ENCODE data around the gene TNFSF10. TPM values are rescaled to one million over a fixed set of nuclear protein-coding genes. Genes with fewer than 3 reads are reported as not detected.

TNFSF10 gene
- polyA plus RNA-seq, 1 of the 3 experiments (the other 2 are of a cell fraction), result 0.10 TPM

DNA sequence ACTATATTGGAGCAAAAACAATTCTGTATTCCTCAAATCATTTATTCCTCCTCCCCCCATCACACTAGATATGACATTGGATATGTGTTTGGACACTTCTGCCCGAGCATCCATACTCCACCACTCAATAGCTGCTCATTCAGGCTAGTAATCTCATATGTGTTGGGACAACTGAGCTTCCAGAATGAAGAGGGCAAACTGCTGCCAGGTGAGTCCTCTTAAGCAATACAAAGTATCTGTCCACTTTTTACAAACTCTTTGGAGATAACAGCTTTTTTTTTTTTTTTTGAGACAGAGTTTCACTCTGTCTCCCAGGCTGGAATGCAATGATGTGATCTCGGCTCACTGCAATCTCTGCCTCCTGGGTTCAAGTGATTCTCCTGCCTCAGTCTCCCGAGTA, 5.4 kb upstream of the TNFSF10 start (continued):
- TF ChIP-seq, protein P1, sequence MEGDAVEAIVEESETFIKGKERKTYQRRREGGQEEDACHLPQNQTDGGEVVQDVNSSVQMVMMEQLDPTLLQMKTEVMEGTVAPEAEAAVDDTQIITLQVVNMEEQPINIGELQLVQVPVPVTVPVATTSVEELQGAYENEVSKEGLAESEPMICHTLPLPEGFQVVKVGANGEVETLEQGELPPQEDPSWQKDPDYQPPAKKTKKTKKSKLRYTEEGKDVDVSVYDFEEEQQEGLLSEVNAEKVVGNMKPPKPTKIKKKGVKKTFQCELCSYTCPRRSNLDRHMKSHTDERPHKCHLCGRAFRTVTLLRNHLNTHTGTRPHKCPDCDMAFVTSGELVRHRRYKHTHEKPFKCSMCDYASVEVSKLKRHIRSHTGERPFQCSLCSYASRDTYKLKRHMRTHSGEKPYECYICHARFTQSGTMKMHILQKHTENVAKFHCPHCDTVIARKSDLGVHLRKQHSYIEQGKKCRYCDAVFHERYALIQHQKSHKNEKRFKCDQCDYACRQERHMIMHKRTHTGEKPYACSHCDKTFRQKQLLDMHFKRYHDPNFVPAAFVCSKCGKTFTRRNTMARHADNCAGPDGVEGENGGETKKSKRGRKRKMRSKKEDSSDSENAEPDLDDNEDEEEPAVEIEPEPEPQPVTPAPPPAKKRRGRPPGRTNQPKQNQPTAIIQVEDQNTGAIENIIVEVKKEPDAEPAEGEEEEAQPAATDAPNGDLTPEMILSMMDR (IDR thresholded peaks at IDR 0.05), result no peak
- no peak for TF ChIP-seq GATA2 (CRISPR knock-in tag; IDR thresholded peaks at IDR 0.05)

DNA sequence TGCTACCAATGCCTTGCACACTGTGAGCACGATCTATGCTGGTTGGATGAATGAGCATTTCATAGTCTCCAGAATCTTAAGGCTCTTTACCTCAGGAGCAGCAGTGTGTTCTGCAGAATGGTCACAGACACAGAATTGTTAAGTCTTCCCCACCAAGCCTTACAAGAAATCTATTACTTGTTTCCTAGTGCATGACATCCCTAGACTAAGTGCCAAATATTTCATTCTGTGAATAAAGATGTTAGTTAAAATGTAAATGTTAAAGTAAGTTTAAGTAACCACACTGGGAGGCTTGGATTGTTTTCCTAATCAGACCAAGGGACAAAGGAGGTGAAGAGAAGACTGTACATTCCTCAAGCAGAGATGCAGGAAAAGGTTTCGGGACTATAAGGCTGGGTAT, 4.1 kb upstream of the TNFSF10 start:
- Histone ChIP-seq H3F3A (replicated peaks; ENCODE audit: insufficient read depth) (no peaks in the 10 kb centered on the region), H3K9me3 (no peaks in the 10 kb centered on the region), H3K36me3 (replicated peaks in 1 of 2; ENCODE audit: control insufficient read depth in 1 of 2, insufficient read depth in 2 of 2, low read length in 1 of 2) (no peaks in the 10 kb centered on the region), H3K4me3 (ENCODE audit: low read depth in 2 of 2, low read length in 1 of 2) (no peak overlapping the region), H3K9me2 (no peaks in the 10 kb centered on the region), H3K9ac (no peak overlapping the region), H3K27ac (ENCODE audit: low read depth in 2 of 2, low read length in 1 of 2) (no peak overlapping the region), H3K79me2 (ENCODE audit: insufficient read depth) (no peaks in the 10 kb centered on the region), H4K20me1 (ENCODE audit: insufficient read depth) (no peaks in the 10 kb centered on the region), H3K4me2 (no peak overlapping the region), H3K4me1 (ENCODE audit: control insufficient read depth in 1 of 2, insufficient read depth in 2 of 2, low read depth in 1 of 2, low read length in 1 of 2) (no peaks in the 10 kb centered on the region; a peak in 1 of 4 replicates), H2AFZ (ENCODE audit: low read depth) (no peak overlapping the region), H3K27me3 (ENCODE audit: insufficient read depth) (no peaks in the 10 kb centered on the region)
- CTCF ChIA-PET, result no interaction called here
- no peak for DNase-seq
- TF ChIP-seq FOXM1 (IDR thresholded peaks at IDR 0.05; ENCODE audit: low read depth) (no peak), GABPA (IDR thresholded peaks at IDR 0.05; ENCODE audit: low read depth) (no peak), NFIC (IDR thresholded peaks at IDR 0.05; ENCODE audit: borderline replicate concordance) (no peak), EP300 (IDR thresholded peaks at IDR 0.05; ENCODE audit: borderline replicate concordance in 1 of 2, low read depth in 1 of 2, low read length in 1 of 2) (no peak), MXI1 (IDR thresholded peaks at IDR 0.05; ENCODE audit: low read depth, low read length) (no peak)
- TF ChIP-seq, protein P2, sequence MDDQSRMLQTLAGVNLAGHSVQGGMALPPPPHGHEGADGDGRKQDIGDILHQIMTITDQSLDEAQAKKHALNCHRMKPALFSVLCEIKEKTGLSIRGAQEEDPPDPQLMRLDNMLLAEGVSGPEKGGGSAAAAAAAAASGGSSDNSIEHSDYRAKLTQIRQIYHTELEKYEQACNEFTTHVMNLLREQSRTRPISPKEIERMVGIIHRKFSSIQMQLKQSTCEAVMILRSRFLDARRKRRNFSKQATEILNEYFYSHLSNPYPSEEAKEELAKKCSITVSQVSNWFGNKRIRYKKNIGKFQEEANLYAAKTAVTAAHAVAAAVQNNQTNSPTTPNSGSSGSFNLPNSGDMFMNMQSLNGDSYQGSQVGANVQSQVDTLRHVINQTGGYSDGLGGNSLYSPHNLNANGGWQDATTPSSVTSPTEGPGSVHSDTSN (IDR thresholded peaks at IDR 0.05), result no peak
- TF ChIP-seq, protein P3, sequence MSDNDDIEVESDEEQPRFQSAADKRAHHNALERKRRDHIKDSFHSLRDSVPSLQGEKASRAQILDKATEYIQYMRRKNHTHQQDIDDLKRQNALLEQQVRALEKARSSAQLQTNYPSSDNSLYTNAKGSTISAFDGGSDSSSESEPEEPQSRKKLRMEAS (IDR thresholded peaks at IDR 0.05; ENCODE audit: low read depth), result no peak
- TF ChIP-seq, protein P4, sequence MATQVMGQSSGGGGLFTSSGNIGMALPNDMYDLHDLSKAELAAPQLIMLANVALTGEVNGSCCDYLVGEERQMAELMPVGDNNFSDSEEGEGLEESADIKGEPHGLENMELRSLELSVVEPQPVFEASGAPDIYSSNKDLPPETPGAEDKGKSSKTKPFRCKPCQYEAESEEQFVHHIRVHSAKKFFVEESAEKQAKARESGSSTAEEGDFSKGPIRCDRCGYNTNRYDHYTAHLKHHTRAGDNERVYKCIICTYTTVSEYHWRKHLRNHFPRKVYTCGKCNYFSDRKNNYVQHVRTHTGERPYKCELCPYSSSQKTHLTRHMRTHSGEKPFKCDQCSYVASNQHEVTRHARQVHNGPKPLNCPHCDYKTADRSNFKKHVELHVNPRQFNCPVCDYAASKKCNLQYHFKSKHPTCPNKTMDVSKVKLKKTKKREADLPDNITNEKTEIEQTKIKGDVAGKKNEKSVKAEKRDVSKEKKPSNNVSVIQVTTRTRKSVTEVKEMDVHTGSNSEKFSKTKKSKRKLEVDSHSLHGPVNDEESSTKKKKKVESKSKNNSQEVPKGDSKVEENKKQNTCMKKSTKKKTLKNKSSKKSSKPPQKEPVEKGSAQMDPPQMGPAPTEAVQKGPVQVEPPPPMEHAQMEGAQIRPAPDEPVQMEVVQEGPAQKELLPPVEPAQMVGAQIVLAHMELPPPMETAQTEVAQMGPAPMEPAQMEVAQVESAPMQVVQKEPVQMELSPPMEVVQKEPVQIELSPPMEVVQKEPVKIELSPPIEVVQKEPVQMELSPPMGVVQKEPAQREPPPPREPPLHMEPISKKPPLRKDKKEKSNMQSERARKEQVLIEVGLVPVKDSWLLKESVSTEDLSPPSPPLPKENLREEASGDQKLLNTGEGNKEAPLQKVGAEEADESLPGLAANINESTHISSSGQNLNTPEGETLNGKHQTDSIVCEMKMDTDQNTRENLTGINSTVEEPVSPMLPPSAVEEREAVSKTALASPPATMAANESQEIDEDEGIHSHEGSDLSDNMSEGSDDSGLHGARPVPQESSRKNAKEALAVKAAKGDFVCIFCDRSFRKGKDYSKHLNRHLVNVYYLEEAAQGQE (IDR thresholded peaks at IDR 0.05; ENCODE audit: low read depth, low read length), result no peak
- 93% methylated on average over 2 of the region's 2 CpGs for WGBS (ENCODE audit: low lambda C conversion rate)
- POLR2A ChIA-PET, result no interaction called here
